GM15510 (cell line): ENCODE results near the gene FN3KRP.

Source experiments
- POLR2A ChIP-seq: IDR thresholded peaks from 3 replicates; pipeline ENCODE4 v1.6.1; 2011; ENCODE audit warnings: borderline replicate concordance; ENCODE audit not compliant: insufficient read length; ENCODE audit errors: extremely low read depth

FN3KRP gene

GRCh38 chr17:82681547-82681946 is 35.0 kb upstream of the FN3KRP start:
- TF ChIP-seq POLR2A = no peak

DNA sequence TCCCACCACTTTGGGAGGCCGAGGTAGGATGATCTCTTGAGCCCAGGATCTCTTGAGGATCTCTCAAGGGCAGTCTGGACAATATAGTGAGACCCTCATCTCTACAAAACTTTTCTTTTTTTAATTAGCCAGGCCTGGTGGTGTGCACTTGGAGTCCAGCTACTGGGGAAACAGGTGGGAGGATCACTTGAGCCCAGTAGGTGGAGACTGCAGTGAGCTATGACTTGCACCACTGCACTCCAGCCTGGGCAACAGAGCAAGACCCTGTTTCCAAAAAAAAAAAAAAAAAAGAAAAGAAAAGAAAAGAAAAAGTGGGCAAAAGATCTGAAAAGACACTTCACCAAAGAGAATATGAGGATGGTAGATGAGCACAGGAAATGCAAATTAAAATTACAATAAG is 33.0 kb upstream of the FN3KRP start:
- no peak for TF ChIP-seq POLR2A

GRCh38 chr17:82684228-82684841 is 32.2 kb upstream of the FN3KRP start:
- no peak for TF ChIP-seq POLR2A

DNA sequence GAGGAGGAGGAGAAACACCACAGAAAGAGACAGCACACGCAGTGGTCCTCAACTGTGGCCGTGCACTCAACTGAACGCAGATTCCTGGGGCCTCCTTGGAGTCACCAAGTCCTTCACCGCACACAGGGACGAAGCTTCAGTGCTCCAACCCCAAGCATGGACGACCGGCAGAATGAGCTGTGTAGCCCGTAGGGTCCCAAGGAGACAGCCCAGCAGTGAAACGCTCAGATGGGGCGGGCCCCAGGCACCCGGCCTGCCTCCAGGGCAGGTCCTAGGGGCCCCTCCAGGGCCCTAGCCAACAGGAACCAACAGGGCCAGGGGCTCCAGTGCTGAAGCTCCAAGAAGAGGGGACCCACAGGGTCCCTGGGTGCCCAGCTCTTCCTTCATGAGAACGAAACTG is 31.2 kb upstream of the FN3KRP start:
- no peak for TF ChIP-seq POLR2A

GRCh38 chr17:82686366-82687324 is 29.9 kb upstream of the FN3KRP start:
- no peak for TF ChIP-seq POLR2A

DNA sequence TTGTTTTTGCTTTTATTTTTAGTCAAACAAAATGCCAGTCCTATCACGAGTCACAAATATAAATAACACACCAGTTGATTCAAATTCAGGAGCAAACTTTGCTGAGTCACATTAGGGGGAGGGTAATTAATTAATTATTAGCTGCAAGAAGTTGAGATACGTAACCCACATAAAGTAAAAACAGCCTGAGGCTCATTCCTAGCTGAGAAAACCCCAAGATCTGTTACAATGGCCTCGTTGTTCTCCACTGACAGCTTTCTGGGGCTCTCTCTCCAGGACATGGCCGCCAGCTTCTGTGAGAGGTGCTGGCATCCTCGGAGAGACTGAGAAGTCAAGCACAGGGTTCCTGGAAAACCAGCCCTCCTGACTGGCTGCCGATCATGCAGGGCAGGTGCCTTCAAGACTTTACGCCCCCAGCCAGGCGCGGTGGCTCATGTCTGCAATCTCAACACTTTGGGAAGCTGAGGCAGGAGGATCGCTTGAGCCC is 29.1 kb upstream of the FN3KRP start:
- no peak for TF ChIP-seq POLR2A

GRCh38 chr17:82687871-82688270 is 28.6 kb upstream of the FN3KRP start:
- no peak for TF ChIP-seq POLR2A

GRCh38 chr17:82689077-82689476 is 27.4 kb upstream of the FN3KRP start:
- TF ChIP-seq POLR2A = no peak

GRCh38 chr17:82690786-82691489 is 25.6 kb upstream of the FN3KRP start:
- no peak for TF ChIP-seq POLR2A

DNA sequence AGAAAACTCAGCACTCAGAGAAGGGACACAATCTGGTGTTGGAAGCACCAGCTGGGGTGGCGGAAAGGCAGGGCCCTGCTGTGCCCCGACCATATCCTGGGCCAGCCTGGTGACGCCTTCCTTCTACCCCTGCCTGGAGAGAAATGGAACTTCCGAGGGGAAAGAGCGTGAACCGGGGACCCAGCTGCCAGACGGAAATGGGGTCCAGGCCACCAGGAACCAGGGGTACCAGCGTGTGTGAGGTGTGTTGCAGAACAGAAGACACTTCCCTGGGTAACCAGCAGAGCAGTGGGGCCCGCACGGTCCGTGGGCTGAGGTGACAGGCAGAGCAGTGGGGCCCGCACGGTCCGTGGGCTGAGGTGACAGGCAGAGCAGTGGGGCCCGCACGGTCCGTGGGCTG is 24.8 kb upstream of the FN3KRP start:
- TF ChIP-seq POLR2A = no peak

GRCh38 chr17:82692268-82692667 is 24.2 kb upstream of the FN3KRP start:
- no peak for TF ChIP-seq POLR2A

DNA sequence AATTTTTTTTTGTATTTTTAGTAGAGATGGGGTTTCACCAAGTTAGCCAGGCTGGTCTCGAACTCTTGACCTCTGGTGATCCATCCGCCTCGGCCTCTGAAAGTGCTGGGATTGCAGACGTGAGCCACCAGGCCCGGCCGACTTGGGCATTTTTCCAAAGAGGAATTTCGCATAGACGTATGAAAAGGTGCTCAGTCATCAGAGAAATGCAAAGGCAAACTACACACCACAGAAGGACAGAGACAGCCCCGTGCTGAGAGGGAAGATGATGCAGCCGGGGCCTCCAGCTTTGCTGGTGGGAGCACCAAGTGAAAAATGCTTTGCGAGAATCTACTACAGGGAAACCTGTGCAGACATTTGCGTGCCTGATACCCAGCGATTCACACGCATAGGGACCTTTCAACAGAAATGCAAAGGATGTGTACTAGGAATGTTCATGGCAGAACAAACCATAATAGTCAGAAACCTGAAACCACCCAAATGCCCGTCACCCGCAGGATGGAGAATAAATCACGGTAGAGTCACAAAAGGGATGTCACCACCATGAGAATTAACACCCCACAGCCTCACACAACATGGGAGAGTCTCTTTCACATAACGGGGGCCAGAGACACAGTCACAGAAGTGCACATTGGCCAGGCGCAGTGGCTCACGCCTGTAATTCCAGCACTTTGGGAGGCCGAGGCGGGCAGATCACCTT is 23.2 kb upstream of the FN3KRP start:
- TF ChIP-seq POLR2A = no peak

DNA sequence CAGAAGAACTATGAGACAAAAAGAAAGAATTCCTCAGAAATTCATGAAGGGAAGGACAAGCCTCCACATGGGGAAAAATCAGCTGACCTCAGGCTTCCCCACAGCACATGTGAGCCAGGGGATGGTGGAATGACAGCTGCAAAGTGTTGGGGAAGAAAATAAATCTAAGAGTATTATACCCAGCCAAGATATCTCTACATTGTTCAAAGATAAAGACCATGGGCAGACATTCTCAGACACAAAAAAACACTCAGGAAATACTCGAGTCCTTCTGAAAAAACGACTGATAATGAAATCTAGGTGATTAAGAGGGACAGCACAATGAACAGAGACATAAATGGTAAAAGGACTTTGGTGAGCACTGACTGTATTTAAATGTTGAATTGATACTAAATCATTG is 21.9 kb upstream of the FN3KRP start:
- no peak for TF ChIP-seq POLR2A

DNA sequence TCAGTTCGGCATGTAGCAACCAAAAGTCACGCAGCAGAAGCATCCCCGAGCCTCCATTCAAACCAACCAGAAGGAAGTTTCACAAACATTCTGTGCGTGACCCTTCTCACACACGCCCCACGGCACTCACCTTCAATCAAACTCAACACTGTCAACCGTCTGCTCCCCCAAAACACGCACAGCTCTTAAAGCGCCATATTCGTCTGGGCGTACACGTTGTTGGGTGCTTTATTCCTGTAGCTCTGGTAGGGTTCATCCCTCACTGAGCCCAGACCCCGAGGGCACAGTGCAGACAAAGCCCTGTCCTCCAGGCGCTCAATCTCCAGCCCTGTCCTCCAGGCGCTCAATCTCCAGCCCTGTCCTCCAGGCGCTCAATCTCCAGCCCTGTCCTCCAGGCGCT is 20.2 kb upstream of the FN3KRP start:
- no peak for TF ChIP-seq POLR2A
